NOMO-1 treated with DMSO at 0.1 percent for 48 hours (cell line): ENCODE data around the gene SLC46A2.
A peak's percentile ranks its signal among the peaks of the same experiment; 100 is the strongest.

ENCODE experiments used
- DNase-seq: peaks from one replicate; lab custom pipeline; 2025; ENCODE audit not compliant: unreplicated experiment; lab: John Stamatoyannopoulos, UW

SLC46A2 gene

GRCh38 chr9:112860451-112860850 is 30.2 kb downstream of the SLC46A2 start:
- no peak for DNase-seq

DNA sequence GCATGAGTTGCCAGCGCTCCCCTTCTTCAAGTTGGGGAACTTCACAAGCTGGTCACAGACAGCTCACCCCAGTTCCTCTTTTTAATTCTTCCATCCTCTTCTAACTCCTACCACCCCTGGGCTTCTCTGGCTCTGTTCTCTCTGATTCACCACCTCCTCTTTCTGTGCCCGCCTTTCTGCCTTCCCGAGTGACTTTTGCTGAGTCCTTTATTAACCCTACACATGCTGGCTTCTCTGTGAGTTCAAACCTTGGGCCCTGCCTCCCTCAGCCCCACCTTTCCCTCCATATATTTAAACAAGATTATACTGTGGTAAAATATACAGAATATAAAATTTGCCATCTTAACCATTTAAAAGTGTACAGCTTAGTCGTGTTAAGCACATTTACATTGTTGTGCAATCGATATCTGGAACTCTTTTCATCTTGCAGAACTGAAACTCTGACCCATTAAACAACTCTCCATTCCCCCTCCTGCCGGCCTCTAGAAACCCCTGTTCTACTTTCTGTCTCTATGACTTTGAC is 32.0 kb downstream of the SLC46A2 start:
- DNase-seq = peak; percentile 98

DNA sequence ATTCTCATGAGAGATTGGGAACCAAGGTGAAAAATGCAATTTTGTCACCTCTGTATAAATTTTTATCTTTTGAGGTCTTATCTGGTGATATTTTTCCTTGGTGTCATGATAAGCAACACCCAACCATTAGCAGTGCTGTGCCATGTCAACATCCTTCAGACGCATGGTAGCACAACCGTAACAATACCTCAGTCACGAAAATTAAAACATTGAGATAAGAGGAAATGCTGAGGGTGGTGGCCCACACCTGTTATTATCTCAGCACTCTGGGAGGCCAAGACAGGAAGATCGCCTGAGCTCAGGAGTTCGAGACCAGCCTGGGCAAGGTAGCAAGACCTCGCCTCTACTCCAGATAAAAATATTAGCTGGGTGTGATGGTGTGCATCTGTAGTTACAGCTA is 32.7 kb downstream of the SLC46A2 start:
- no peak for DNase-seq

DNA sequence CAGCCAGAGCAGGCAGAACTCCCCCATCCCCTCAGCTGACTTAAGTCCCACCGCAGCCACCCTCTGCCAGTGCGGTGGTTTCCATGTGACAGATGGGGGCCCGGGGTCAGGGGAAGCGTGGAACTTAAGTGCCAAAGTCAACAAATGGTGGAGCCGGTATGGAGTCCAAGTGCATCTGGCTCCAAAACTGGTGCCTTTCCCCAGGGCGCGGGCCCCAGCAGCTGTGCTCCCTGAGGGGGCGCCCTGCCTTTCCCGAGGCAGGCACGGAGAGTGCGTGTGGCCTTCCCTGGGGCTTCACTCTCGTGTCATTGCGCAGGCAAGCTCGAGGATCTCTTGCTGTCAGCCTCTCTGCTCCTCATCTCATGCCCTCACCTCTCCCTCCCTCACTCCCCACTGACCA is 33.8 kb downstream of the SLC46A2 start:
- no peak for DNase-seq

GRCh38 chr9:112856200-112856599 is 34.5 kb downstream of the SLC46A2 start:
- DNase-seq = no peak

GRCh38 chr9:112854657-112855056 is 36.0 kb downstream of the SLC46A2 start:
- no peak for DNase-seq

DNA sequence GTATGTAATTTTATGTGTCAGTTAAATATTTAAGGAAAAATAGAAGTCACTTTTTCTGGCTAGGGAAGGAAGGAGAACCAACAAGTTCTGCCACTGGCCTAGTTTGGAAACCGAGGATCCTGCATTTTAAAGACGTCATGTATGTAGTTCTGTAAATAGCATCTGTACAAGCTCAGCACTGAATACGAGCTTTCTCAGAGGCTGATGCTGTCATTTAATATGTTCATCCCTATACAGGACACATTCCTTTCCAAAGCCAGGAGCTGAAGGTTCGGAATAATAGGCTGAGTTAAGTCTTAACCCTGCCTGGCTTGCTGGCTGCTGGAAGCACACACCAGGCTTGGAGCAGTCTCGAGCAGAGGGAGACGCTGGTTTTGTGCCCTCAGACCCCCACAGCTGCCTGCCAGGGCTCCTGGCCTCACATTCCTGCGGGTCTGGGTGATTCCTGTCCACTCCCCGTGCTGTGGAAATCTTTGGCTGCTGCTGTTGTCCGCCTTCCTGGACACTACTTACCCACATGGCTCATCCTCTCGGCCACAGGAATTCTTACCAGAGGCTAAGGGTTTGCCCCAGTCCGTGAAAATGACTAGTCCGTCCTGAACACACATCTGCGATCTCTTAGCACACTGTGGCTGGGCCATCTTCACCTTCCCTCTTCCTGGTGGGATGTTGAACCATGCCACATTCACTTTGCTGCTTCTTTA is 36.6 kb downstream of the SLC46A2 start:
- DNase-seq = no peak

GRCh38 chr9:112852741-112853504 is 37.8 kb downstream of the SLC46A2 start:
- no peak for DNase-seq

DNA sequence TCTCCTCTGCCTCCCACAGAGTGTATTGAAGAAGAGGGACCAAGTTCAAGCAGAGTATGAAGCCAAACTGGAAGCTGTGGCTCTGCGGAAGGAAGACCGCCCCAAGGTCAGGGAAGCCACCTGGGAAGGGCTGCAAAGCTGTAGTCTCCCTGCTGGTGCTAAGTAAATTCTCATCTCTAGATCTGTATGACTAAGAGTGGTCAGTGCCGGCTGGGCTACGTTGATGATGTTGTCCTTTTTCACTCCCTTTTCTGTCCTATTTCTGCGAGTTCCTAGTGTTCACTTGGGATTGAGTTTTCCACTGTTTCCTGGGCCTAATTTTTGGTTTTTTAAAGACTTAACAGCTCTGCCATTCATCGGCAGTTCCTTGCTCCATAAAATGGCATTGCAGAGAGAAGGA is 39.8 kb downstream of the SLC46A2 start:
- DNase-seq = no peak

DNA sequence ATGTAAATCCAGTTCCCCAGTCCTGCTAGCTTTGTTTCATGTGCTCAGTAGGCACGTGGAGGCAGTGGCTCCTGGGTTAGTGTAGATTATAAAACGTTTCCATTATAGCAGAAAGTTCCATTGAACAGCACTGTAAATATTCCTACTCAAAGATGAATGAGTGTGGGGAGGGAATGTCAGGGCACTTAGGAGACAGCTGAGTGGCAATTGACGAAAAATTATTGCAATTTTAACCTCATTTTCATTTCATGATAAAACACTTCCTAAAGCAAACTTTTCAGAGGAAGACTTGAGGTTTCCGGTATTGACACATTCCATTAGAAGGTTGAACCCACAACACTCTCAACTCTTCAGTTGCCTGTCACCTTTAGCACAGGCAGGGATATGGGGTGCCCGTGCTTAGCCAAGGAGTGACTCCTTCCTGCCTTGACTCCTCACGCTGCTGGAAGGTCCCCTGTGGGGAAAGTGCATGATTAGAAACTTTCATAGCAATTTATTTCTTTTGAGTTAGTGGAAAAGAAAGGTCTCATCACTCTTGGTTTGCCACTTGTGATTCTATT is 41.2 kb downstream of the SLC46A2 start:
- DNase-seq = peak; percentile 22

- DNase-seq = no peak
Measured at GRCh38 chr9:112848316-112849151, 42.1 kb downstream of the SLC46A2 start.

GRCh38 chr9:112846528-112847488 is 43.9 kb downstream of the SLC46A2 start:
- no peak for DNase-seq

GRCh38 chr9:112844771-112845542 is 45.7 kb downstream of the SLC46A2 start:
- peak; percentile 68 for DNase-seq

DNA sequence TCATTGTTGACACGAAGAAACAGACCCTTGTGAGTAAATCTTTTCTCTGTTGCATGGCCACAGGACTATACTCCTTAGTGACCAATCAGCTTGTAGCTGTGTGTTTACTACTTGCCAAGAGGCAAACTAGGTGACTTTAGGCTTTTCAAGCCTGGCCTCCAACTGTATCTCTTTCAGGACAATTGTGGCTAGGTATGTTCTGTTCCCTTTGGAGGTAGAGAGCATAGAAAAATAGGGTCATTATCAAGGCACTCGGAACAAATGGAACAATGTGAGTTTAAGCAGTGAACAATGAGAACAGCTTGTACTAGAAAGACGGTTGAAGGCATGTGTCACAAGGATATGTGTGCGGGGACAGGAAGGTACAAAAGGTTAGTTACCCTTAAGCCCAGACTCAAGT is 48.1 kb downstream of the SLC46A2 start:
- DNase-seq = no peak

- peak; percentile 40 for DNase-seq
Measured at GRCh38 chr9:112841261-112841660, 49.4 kb downstream of the SLC46A2 start.

DNA sequence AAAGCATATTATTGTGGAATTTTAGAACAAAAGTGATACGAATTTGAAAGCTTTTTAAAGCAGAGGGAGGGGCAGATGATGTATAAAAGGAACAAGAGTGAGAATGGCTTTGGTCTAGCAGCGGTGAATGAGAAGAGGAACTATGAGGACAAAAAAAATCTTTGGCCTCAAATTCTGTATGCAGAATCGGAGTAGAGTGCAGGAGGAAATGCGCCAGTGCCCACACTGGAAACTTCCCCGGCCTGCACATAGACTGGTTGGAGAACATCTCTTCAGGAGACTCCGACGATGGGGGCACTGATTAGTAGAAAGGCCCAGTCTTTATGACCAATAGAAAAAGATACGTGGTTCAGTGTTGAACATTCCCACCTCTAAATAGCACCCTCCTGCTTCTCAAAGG is 51.3 kb downstream of the SLC46A2 start:
- peak; percentile 45 for DNase-seq

DNA sequence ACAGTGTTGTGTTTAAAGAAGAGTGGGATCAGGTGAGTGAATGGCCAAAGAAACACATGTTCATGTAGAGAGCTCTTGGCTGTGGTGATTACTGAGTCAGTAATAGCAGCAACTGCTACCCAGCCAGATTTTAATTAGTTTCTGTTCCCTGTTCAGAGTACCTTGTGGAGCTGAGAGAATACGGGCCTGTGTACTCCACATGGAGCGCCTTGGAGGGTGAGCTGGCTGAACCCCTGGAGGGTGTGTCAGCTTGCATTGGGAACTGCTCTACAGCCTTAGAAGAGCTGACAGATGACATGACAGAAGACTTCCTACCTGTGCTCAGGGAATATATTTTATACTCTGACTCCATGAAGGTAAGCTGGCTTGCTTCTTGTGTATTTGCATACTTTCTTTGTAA is 52.3 kb downstream of the SLC46A2 start:
- DNase-seq = peak; percentile 29

DNA sequence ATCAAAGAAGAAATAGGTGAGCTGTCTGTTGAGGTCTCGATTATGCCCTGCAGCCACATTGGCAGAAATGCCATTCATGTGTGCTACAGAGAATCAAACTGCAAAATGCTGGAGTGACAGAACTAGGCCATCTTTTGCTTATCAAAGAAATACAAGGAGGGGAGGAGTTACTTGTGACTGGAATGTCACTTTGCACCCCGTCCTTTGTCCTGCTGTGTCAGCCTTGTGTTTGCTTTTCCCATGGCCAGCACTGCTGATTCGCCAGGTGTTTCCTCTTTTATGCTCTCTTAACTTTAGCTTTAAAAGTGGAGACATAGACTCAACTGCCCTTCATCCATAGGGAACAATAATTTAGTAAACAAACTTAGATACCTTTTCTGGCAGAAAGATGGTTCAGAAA is 54.3 kb downstream of the SLC46A2 start:
- DNase-seq = no peak

DNA sequence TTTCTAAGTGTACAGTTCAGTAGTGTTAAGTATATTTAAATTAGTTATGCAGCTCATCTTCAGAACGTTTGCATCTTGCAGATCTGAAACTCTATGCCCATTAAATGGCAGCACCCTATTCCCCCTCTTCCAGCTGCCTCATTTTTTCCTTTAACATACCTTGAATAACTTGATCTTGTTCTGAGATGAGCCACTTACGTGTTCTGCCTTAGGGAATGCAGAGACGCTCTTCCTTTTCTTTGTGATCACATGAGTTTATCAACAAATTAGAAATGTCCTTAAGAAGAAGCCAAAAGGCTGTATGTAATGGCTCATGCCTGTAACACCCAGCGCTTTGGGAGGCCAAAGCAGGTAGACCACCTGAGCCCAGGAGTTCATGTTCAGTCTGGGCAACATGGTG is 57.6 kb downstream of the SLC46A2 start:
- DNase-seq = no peak
